NOMO-1 treated with DMSO at 0.1 percent for 48 hours (cell line): ENCODE results near the gene MGMT.

Source experiments
- DNase-seq: peaks from one replicate; lab custom pipeline; 2025; ENCODE audit not compliant: unreplicated experiment; lab: John Stamatoyannopoulos, UW

The MGMT gene

DNA sequence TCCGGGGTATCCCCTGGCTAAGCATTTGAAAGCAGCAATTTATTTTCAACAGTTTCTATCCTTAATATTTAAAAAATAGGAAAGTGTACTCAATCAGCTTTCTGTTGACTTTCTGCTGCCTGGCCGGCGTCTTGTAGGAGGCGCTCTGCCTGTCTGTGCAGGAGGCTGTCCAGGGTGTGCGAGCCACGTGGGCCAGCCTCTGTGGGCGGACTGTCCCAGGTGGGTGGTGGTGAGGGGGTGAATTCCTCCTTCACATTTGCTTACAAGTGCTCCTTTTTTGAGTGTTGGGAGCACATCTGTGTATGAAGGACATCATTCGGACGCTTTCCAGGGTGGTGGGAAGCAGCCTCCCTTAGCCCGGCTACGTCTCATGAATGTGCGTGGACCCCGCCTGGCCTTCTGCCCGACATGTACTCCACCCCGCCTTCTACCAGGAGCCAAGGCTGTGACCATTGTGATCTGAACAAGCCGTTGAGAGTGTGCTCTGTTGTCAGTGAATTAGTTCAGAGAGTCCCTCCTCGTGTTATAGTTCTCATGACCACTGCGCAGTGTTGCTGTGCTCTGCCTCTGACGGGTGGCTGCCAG, 114.9 kb downstream of the MGMT start:
- DNase-seq, result no peak

DNA sequence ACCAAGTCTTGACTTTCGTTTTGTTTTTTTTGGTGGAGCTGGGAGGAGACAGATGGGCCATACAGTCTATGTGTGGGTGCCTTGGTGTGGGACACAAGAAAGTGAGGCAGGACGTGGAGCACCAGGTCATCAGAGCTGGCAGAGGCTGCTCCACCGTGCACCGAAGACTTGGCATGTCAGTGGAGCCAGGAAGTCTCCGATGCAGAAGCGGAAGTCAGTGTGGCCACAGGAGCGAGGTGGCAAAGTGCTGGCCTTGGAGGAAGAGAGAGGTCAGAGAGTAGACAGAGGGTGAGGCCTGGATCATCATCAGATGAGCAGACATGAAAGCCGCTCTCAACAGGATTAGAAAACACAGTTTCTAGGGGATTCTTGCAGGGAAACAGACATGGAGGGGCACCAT, 116.8 kb downstream of the MGMT start:
- DNase-seq, result no peak

DNA sequence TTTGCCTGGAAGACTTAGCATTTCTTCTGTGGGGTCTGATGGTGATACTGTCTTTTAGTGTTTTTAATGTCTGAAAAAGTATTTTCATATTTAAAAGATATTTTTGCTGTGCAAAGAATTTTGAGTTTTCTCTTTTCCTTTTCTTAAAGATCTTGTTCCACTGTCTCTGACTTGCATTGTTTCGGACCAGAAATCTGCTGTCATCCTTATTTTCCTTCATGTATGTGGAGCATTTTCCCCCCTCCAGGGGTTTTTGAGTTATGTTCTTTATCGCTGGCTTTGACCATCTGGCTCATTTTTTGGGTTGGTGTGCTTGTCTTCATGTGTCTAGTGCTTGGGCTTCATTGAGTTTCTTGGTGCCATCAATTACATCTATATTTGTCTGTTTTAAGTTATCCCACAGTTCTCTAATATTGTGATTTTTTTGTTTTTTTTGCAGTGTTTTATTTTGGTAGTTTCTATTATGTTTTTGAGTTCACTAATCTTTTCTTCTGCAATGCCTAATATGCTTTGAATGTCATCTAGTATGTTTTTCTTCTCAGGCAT, 119.9 kb downstream of the MGMT start:
- DNase-seq, result no peak

DNA sequence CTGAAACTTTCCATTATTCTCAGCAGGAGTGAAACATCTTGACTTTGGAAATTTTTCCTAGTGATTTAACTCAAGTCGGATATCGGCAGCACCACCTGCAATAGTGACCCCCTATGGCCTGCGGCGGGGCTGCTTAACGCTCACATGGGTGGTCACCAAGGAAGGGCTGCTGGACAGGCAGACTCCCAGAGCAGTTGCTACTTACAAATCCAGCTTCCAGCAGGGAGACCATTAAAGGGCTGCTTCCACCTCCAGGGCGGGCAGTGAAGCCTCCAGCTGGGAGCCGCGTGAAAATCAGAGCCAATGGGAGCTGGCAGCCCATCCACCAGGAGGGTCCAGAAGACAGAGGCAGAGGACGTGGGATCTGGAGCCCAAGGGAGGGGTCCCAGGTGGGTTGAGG, 122.5 kb downstream of the MGMT start:
- no peak for DNase-seq

DNA sequence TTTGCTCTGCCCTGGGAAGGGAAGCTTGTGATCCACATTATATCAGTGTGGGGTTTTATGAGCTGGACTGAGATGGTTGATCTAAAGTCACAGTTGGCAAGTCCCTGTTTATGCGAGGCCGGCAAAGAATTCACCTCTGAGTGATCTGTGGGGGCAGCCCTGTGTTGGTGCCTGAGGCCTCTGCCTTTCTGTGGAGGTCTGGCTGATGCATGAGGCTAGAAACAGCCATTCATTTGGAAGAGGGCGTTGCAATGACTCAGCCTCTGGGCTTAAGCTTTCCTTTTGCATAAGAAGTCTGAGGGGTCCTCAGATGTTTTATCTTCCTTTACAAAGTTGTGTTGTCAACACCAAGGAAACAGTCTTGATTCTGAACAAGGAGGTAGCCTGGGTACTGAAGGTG, 126.9 kb downstream of the MGMT start:
- no peak for DNase-seq

DNA sequence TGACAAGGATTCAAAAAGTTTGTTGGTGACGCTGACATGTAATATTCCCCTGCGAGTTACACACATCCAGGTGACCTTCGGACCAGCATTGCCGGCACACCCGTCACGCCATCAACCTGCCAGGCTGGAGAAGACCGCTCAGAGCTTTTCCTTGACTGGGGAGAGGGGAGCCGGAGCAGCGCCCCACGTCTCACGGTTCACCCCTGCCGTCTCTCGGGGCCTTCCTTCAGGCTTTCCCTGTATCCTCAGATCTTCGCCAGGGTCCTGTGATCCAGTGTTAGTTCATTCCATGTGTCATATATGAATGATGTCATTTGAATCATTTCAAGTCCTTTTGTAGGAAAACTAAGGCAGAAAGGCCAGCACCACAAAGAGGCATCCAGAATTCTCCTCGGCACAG, 127.8 kb downstream of the MGMT start:
- no peak for DNase-seq

DNA sequence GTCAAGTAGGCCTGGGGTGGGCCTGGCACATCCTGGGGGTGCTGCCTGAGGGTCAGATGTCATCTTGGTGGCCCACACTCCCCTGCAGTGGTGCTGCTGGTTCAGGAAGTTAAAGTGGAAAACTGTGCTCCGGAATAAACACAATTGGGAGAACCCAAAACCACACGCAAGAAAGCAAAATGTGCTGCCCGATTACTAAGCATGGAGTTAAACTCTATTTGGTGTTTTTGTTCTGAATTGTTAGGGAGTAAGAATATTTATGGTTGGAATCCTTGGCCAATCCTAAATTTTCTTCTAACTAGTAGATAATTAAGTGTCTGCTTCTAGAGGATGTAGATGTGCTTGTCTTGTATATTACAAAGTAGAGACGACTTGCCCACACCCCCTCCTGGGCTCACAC, 131.4 kb downstream of the MGMT start:
- DNase-seq, result no peak

DNA sequence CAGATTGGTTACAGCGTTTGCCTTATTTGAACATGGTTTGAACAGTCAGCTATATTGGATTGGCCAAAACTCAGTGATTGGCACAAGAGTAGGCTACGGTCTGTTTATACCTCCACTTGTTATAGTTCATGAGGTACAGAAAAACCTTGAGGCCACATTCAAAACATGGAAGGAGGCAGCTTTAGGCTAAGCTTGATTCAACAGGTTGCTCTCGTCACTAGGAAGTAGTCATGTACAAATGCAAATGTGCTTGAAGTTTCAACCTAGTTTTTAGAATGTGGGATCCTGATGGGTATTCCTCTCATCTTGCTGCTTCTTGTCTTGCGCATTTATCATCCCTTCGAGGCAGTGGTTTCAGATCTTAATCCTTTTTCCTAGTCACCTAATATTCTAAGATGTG, 132.1 kb downstream of the MGMT start:
- no peak for DNase-seq

DNA sequence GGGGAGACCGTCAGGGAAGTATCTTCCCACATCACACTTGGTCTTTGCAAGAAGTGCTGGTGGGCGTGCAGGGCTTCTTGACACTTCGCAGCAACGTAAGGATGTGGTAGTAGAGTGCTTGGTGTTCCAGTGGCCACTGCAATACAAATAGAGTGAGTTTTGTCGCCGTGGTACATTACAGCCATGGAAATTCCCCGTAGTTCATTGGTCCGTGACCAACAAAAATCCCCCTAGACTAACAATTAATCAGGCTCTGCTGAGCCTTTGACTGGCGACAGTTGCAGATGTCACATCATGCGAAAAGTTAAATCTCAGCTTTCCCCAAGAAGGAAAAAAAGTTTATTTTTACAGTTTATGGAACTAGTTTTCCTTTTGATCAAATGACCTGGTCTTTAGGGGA, 134.7 kb downstream of the MGMT start:
- no peak for DNase-seq

DNA sequence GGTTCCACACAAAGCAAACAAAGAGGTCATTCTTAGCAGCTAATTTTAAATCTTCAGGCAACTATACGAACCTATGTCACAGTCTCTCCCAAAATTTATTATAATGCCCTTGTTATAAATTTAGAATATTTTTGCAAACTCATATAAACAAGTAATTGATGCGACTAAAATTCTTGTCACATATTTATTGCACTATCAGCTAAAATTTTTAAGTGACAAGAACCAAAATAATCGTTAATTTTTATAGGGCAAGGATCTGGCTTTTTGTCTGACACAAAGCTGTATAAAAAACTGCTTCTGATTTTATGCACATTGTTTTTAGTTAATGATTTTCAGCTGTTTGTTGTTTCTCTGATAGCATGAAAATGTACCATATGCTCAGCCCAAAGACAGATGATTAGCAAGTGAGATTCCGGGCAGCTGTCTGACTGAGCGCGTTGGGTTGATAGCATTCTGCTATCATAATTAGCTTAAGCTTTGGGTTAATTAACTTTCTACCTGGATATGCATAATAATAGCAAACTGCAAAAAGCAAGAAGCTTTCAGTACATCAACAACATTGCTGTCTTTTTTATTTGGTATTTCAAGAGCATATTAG, 136.0 kb downstream of the MGMT start:
- DNase-seq, result no peak

DNA sequence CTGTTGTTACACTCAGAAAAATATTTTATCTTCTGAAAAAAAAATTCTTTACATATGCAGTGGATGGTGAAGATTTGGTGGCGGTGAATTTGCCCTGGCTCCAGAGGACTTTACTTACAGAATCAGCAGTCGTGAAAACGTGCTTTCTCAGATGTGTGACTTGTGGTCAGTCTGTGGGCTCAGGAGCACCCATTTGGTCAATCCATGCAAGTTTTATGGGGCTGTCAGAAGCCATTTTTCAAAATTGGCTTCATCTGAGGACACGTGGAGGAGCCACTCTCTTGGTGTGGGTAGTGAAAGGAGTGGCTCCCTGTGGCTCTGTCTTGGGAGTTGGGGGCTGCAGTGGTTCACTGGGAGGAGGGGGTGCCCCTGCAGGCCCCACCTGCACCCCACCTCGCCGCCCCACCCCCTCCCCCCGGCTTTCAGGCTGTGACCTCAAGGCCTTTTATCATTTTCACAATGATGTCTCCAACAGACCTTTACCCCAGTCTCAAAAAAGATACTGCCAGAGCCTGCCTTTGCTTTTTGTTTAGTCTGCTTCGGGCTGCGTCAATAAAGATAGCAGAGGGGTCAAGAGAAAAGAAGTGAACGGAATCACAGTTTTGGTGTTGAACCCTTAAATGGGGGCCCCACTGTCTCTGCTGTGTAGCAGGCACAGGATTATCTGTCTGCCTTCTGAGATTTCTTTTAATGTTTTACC, 137.4 kb downstream of the MGMT start:
- DNase-seq, result no peak

DNA sequence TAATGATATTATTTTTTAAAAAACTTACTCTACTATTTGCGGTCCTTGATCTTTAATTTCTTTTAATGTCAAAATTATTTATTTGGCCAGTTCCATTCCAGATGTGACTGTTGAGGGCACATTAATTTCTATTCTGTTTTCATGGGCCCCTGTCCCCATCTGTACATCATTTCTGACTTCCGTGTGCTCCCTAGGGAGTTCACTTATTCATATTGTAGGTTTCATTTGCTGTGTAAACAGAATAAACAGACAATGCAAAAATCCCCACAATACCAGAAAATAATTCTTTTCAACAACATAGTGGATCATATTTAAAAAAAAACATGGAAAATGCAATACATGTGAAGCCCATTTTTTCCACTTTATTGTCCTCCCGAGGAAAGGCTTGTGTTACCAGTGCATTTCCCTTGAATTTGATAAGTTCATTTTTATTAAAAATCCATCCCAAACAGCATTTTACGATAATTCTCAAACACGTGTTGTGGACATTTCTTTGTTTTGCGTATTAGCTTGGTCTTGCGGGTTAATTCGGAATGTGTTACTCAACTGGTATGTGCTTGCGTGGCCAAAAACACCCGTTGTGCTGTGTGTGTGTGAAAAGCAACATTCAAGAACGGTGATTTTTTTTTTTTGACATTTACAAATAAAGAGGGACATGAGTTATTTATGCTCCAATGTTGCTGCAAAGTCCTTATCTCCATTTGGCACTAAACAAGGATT, 138.4 kb downstream of the MGMT start:
- no peak for DNase-seq

DNA sequence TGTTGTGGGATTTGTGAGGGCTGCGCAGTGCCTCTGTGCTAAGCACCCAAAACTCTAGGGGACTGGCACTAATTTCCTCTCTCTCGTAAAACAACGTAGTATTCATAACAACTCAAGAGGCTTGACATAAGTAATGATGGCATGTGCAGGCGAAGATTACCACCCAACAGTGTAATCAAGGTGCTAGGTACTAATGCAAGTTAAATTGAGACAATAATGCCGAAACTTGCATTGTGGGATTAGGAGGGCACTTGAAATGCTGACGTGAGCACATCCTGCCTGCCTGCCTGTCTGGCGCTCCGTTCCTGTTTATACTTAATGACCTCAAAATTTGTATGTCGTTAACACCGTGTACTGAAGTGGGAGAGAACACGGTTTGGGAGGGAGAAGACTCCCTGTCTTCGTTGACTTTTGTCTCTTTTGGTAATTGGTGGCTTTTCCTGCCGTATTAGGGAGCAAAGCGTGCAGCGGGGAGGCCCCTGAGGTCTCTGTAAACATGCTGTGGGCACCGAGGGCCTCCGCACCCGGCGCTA, 139.0 kb downstream of the MGMT start:
- no peak for DNase-seq

DNA sequence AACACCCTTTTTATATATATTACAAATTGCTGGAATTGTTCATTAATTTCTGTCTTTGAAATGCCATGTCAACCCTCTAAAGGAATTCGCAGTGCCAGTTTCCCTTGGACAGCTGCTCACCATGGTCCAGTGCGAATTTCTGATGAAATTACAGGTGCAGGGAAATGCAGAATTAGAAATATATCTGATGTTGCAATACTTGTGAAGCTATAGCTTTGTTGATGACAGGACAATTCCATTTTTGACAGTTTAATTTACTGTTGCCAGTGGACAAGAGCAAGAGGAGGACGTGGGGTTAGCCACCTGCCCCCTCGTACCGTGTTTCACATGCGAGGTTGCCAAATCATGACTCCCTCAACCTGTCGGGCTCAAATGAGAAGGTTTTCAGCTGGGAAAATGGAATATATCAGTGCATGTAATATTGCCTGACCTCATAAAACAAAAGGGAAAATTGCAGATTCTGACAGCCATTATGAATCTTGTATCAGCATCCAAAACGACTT, 140.6 kb downstream of the MGMT start:
- DNase-seq, result no peak

DNA sequence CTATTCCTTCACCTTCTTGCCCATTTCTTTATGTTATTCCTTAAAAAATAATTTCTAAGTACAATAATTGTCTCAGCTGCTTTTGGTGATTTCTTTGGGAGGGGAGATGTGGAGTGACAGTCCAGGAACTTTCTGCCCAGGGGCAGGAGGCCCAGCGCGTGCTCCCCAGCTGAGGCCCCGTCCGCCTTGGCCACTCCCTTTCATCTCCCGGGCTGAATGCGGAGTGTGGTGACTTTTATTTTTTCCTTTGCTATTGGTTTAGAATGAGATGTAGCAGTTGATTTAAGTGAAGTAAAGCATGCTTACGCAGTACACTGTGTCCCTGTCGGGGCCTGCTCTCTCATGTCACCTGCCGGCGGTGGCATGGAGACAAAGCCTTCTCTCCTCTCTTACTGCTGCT, 141.6 kb downstream of the MGMT start:
- no peak for DNase-seq

DNA sequence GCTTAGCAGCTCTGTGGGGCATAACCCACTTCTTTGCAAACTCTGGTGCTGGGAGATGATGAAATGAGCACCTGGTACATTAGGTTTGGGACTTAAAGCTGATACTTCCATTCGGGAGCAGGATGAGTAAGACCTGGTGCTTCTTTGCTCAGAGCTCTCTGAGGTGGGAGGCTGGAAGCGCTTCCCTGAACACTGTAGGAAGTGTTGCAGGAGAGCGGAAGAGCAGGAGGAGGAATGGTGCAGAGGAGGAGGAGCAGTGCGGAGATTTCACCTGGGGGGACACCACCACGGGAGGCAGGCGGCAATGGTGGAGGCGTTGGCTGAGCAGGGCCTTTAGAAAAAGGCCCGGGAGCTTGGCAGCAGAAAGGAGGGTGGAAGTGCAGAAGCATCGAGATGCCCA, 142.5 kb downstream of the MGMT start:
- no peak for DNase-seq

DNA sequence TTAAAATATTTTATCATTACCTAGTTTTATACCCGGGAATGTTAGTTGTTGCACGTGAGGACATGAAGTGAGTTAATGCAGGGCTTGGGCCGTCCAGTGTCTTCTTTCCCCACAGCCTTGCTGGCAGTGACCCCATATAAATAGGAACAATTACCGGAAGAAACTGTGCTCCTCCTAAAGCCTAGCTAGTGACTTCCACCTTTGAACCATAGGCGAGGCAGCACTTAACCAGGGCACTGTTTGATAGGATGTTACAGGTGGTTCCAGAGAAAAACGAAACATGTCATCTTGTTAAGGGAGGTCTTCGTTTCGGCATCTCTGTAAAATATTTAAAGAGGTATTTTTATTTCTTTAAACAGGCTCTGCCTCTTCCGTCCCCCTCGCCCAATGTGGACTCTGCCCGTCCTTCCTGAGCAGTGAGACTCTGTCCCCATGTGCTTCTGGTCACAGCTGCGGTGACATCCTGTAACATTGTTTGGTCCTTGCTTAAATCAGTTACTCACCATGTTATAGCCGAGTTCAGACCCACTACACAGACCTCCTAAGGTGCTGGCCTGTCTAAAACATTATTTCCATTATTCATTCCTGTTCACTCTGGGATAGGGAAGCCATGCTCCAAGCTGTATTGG, 145.6 kb downstream of the MGMT start:
- no peak for DNase-seq

DNA sequence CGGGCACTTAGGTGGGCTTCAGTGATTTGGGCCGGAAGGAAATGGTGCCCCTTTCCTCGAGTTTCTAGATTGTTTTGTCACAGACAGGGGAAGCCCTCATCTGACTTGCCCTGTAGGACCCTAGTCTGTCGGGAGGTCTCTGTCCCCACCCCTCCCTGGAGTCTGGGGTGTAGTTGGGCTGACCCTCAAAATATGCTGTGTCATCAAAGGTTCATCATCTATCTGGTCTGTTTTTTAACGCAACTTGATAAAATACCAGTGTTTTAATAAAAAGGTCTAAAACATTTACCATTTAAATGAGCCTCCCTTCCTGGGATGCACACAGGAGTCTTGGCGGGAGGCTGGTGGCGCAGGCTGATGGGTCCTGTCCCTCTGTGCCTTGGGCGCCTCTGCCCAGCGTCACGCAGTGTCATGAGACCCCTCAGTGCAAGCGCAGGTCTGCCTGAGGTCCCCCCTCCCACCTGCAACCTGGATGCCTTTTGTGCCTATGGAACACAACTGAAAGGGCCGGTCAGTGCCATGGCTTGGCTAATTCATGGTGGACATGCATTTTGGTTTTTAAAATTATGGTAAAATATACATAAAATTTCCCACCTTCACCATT, 146.4 kb downstream of the MGMT start:
- no peak for DNase-seq

DNA sequence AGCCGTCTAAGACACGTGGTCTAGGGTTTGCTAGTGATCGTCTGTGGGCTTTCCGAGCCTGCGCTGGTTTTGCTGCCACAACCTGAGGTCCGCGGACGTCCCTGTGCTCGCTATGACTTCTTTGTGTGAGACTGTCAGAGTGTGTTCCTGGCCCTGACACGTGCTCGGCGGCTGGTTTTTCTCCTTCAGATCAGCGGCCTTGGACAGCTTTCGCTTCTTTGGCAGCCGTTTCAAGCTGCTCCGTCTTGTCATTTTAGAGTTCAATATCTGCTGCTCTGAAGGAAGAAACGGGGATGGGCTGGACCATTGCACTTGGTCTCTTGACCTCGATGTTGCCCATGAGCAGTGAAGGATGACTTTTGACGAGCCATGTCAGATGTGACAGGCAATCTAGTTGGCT, 147.3 kb downstream of the MGMT start:
- no peak for DNase-seq

DNA sequence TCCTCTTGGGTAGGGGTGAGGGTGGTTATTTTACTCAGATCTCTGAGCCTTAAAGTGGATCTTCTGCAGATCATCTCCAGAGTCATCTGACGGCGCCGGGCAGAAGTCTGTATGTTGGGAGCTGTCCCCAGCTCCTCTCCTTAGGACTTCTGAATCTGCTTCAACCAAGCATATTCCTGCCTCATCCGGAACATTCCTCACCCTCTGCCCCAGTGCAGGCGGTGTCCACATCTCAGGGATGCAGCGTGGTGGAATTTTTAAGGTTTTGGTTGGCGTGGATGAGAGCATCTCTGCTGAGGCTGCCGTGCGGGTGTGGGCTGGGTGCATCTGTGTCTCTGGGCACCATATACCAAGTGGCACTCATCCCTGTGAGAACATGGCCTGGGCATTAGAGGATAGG, 148.3 kb downstream of the MGMT start:
- no peak for DNase-seq
